GM10847 (cell line): ENCODE measurements around the gene PPIL1.

ENCODE experiments used
- POLR2A ChIP-seq: IDR thresholded peaks from 2 replicates; pipeline ENCODE4 v1.6.1; 2011; ENCODE audit not compliant: insufficient read length; ENCODE audit errors: extremely low read depth

Gene PPIL1

GRCh38 chr6:36874443-36875249 is at the start of gene PPIL1:
TSS of gene PPIL1 (minus strand) at chr6:36874803. CDS start at chr6:36874772, 31 bp downstream.
- peak; percentile 60 for TF ChIP-seq POLR2A

- no peak for TF ChIP-seq POLR2A
These were observed 49.5 kb upstream of the PPIL1 start for GRCh38 chr6:36924131-36924530.

GRCh38 chr6:36920546-36920945 is 45.9 kb upstream of the PPIL1 start:
- TF ChIP-seq POLR2A, result no peak

- no peak for TF ChIP-seq POLR2A
These were observed 45.4 kb upstream of the PPIL1 start for GRCh38 chr6:36920049-36920448.

GRCh38 chr6:36917541-36918193 is 43.1 kb upstream of the PPIL1 start:
- no peak for TF ChIP-seq POLR2A

- no peak for TF ChIP-seq POLR2A
These were observed 41.5 kb upstream of the PPIL1 start for GRCh38 chr6:36916126-36916525.

GRCh38 chr6:36915599-36915998 is 41.0 kb upstream of the PPIL1 start:
- no peak for TF ChIP-seq POLR2A

GRCh38 chr6:36914227-36914794 is 39.7 kb upstream of the PPIL1 start:
- TF ChIP-seq POLR2A, result no peak

- TF ChIP-seq POLR2A, result no peak
These were observed 38.5 kb upstream of the PPIL1 start for GRCh38 chr6:36913082-36913481.

GRCh38 chr6:36912586-36912985 is 38.0 kb upstream of the PPIL1 start:
- no peak for TF ChIP-seq POLR2A

- no peak for TF ChIP-seq POLR2A
These were observed 37.4 kb upstream of the PPIL1 start for GRCh38 chr6:36912030-36912454.

- TF ChIP-seq POLR2A, result no peak
These were observed 34.1 kb upstream of the PPIL1 start for GRCh38 chr6:36908747-36909146.

GRCh38 chr6:36907781-36908180 is 33.2 kb upstream of the PPIL1 start:
- TF ChIP-seq POLR2A, result no peak

GRCh38 chr6:36906539-36907325 is 32.1 kb upstream of the PPIL1 start:
- no peak for TF ChIP-seq POLR2A

- TF ChIP-seq POLR2A, result no peak
These were observed 30.3 kb upstream of the PPIL1 start for GRCh38 chr6:36904851-36905393.
